IMR-90 (cell line): ENCODE data around the gene C3orf49. TPM values are rescaled to one million over a fixed set of nuclear protein-coding genes. Genes with fewer than 3 reads are reported as not detected.
A peak's percentile ranks its signal among the peaks of the same experiment; 100 is the strongest.

Experiments
- ATAC-seq: fragments of 200-7000 bp; cut with Tn5 transposase; 2 replicates; pipeline ENCODE4 v1.9.1; 2020; ENCODE audit warnings: low read depth, mild to moderate bottlenecking, moderate library complexity
- BruUV-seq: library from RNA; stranded (reverse); fragments of 400-500 nt; replicated peaks from 2 replicates; lab custom pipeline; 2021; lab: Mats Ljungman, UMichigan
- CTCF ChIA-PET: fragments of 300-600 bp; formaldehyde crosslinking; extraction: SDS; loops from one replicate; lab custom pipeline; 2021; ENCODE audit warnings: antibody characterized with exemption; lab: Yijun Ruan, JAX
- POLR2A ChIA-PET: fragments of 300-600 bp; sonication (Branson Sonifier 250); formaldehyde crosslinking; loops from one replicate; lab custom pipeline; 2022; ENCODE audit warnings: antibody characterized with exemption; ENCODE audit not compliant: unreplicated experiment; lab: Charles Lee
- DNase-seq: peaks from one replicate; pipeline ENCODE4 v3.0.0; 2013
- H2AFZ ChIP-seq: replicated peaks from 2 replicates; pipeline ENCODE3; 2013; ENCODE audit warnings: low read length, mild to moderate bottlenecking; ENCODE audit not compliant: poor library complexity
- H2AK5ac ChIP-seq: 2 replicates; pipeline ENCODE4 v1.6.1; 2013; ENCODE audit warnings: low read depth, low read length, inconsistent platforms
- H2AK9ac ChIP-seq: replicated peaks from 2 replicates; pipeline ENCODE3; 2013; ENCODE audit warnings: mild to moderate bottlenecking, low read depth, low read length, moderate library complexity; ENCODE audit not compliant: poor library complexity
- H2BK120ac ChIP-seq: 2 replicates; pipeline ENCODE4 v1.6.1; 2013; ENCODE audit warnings: low read depth, low read length, inconsistent platforms
- H2BK15ac ChIP-seq: 3 replicates; pipeline ENCODE4 v1.6.1; 2013; ENCODE audit warnings: low read depth, low read length, inconsistent platforms
- H2BK20ac ChIP-seq: 2 replicates; pipeline ENCODE4 v1.6.1; 2013; ENCODE audit warnings: low read depth, mild to moderate bottlenecking, inconsistent platforms, low read length, moderate library complexity
- H2BK5ac ChIP-seq: 2 replicates; pipeline ENCODE4 v1.6.1; 2013; ENCODE audit warnings: mild to moderate bottlenecking, low read depth, low read length, inconsistent platforms; ENCODE audit not compliant: poor library complexity, severe bottlenecking
- H3K14ac ChIP-seq: replicated peaks from 2 replicates; pipeline ENCODE4 v1.6.1; 2013; ENCODE audit warnings: low read depth, low read length, inconsistent platforms
- H3K18ac ChIP-seq: 2 replicates; pipeline ENCODE4 v1.6.1; 2013; ENCODE audit warnings: low read depth, low read length, control low read depth
- H3K23ac ChIP-seq: 2 replicates; pipeline ENCODE4 v1.6.1; 2013; ENCODE audit warnings: low read depth, low read length, inconsistent platforms
- H3K27ac ChIP-seq: 2 replicates; pipeline ENCODE4 v1.5.1; 2013; ENCODE audit warnings: mild to moderate bottlenecking, control low read depth, low read length; ENCODE audit not compliant: insufficient read depth
- H3K27me3 ChIP-seq: 2 replicates; pipeline ENCODE4 v1.6.1; 2013; ENCODE audit warnings: low read length; ENCODE audit not compliant: control insufficient read depth, insufficient read depth
- H3K36me3 ChIP-seq: 2 replicates; pipeline ENCODE4 v1.6.1; 2013; ENCODE audit warnings: low read length, mixed read lengths; ENCODE audit not compliant: control insufficient read depth, insufficient read depth
- H3K4ac ChIP-seq: 2 replicates; pipeline ENCODE4 v1.6.1; 2013; ENCODE audit warnings: low read depth, low read length, inconsistent platforms
- H3K4me1 ChIP-seq: 2 replicates; pipeline ENCODE4 v1.6.1; 2013; ENCODE audit warnings: low read length, mixed read lengths; ENCODE audit not compliant: control insufficient read depth, insufficient read depth
- H3K4me2 ChIP-seq: 2 replicates; pipeline ENCODE4 v1.6.1; 2013; ENCODE audit warnings: low read depth, mild to moderate bottlenecking, control low read depth, low read length, moderate library complexity
- H3K4me3 ChIP-seq: 2 replicates; pipeline ENCODE4 v1.5.1; 2013; ENCODE audit warnings: low read depth, mild to moderate bottlenecking, control low read depth, low read length, moderate library complexity; ENCODE audit not compliant: insufficient read depth
- H3K56ac ChIP-seq: 2 replicates; pipeline ENCODE4 v1.6.1; 2013; ENCODE audit warnings: low read length, inconsistent platforms; ENCODE audit not compliant: insufficient read depth; ENCODE audit errors: extremely low read depth
- H3K79me1 ChIP-seq, 2 experiments: 2 replicates each; pipeline ENCODE4 v1.6.1; 2013; ENCODE audit warnings: low read length in 2 of 2, inconsistent platforms in 1 of 2, low read depth in 1 of 2
- H3K9ac ChIP-seq: 2 replicates; pipeline ENCODE4 v1.6.1; 2013; ENCODE audit warnings: low read depth, low read length, control low read depth
- H3K9me1 ChIP-seq: 2 replicates; pipeline ENCODE4 v1.6.1; 2013; ENCODE audit warnings: low read length, inconsistent platforms; ENCODE audit not compliant: insufficient read depth
- H3K9me3 ChIP-seq: 2 replicates; pipeline ENCODE4 v1.6.1; 2013; ENCODE audit warnings: low read length; ENCODE audit not compliant: control insufficient read depth, insufficient read depth
- H4K20me1 ChIP-seq: 2 replicates; pipeline ENCODE4 v1.6.1; 2013; ENCODE audit warnings: low read length, inconsistent platforms; ENCODE audit not compliant: insufficient read depth
- H4K5ac ChIP-seq: 2 replicates; pipeline ENCODE4 v1.6.1; 2013; ENCODE audit warnings: mild to moderate bottlenecking, low read depth, low read length, control low read depth
- H4K8ac ChIP-seq, 2 experiments: 2 replicates each; pipeline ENCODE4 v1.6.1; 2013; ENCODE audit warnings: low read depth in 2 of 2, low read length in 2 of 2, control low read depth in 1 of 2, inconsistent platforms in 1 of 2
- H4K91ac ChIP-seq: 2 replicates; pipeline ENCODE4 v1.6.1; 2013; ENCODE audit warnings: low read depth, low read length, inconsistent platforms; ENCODE audit not compliant: insufficient read depth
- CEBPB ChIP-seq: IDR thresholded peaks from 2 replicates; pipeline ENCODE4 v1.6.1; 2012; ENCODE audit warnings: low read depth, low read length, improper control_type of control experiment
- MXI1 ChIP-seq: IDR thresholded peaks from 2 replicates; pipeline ENCODE4 v1.6.1; 2012; ENCODE audit warnings: low read depth, mild to moderate bottlenecking, low read length, moderate library complexity, borderline replicate concordance
- WGBS, 2 experiments: methylation state at CpG; one replicate each; pipeline versions ENCODE4 v1.1.5 to v1.1.7; 2013; ENCODE audit warnings: missing lambda C conversion rate in 2 of 2; ENCODE audit not compliant: insufficient read length in 1 of 2; ENCODE audit errors: extremely low coverage in 2 of 2; 5-methylcytosine and 5-hydroxymethylcytosine counted together
- dilution Hi-C: fragments of 300-500 bp; cut with HindIII; formaldehyde crosslinking; loops from one replicate; pipeline ENCODE4 v1.14.3; 2018; ENCODE audit warnings: low sequenced_read_pairs; ENCODE audit not compliant: unreplicated experiment
- in situ Hi-C: fragments of 300-500 bp; cut with MboI; formaldehyde crosslinking; loops from 3 replicates; pipeline ENCODE4 v1.14.3; 2019; ENCODE audit warnings: low sequenced_read_pairs, inconsistent platforms, mixed read lengths
- intact Hi-C: fragments of 100-400 bp; cut with micrococcal nuclease; formaldehyde crosslinking; loops from 2 replicates; pipeline ENCODE4 v1.10.0; 2022
- polyA plus RNA-seq, 3 experiments: library from polyadenylated mRNA; depleted of rRNA; stranded (reverse); fragments of >200 nt; gene quantifications; 2 replicates each; pipeline ENCODE4 v1.2.3, GENCODE V29; 2012; ENCODE audit warnings: low replicate concordance in 1 of 3
- total RNA-seq: library from RNA; depleted of rRNA; stranded (reverse); fragments of >200 nt; gene quantifications from 2 replicates; pipeline ENCODE4 v1.2.3, GENCODE V29; 2012

The C3orf49 gene
- total and polyA plus RNA-seq, 2 of the 4 experiments (the other 2 are of a cell fraction): not detected

DNA sequence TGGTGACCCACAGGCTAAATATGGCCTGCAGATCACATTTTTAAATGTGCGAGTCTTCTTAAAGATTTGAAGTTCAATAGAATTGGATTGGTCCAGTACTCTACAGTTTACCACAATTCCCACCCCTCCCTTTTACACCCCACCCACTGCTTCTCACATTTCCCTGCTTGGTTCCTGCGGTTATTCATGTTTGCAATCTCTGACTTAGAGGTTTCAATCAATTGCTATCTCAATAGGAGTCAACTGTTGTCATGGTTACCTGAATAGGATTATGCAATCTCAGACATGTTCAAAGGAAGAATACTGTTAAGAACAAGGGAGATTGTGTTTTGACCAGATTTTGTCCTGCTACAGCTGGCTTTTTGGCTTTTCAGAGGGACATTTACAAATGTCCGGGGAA lies 4.9 kb upstream of the C3orf49 start:
- Histone ChIP-seq H3K18ac (no peak overlapping the region), H2AK5ac (no peak overlapping the region), H3K36me3 (no peaks in the 10 kb centered on the region), H3K27ac (no peak overlapping the region), H3K4ac (no peak overlapping the region), H3K79me1 (no peaks in the 10 kb centered on the region), H4K91ac (no peak overlapping the region), H2AK9ac (no peak overlapping the region), H3K9ac (no peak overlapping the region), H3K27me3 (no peaks in the 10 kb centered on the region), H3K9me1 (peaks cover 3% of the 10 kb centered on the region; the same call in 1 of the 2 replicates), H2AFZ (no peak overlapping the region), H2BK5ac (no peak overlapping the region), H2BK120ac (no peak overlapping the region), H3K14ac (no peak overlapping the region), H3K4me2 (no peak overlapping the region), H4K20me1 (no peaks in the 10 kb centered on the region), H3K23ac (no peak overlapping the region), H2BK20ac (no peak overlapping the region), H4K5ac (no peak overlapping the region), H2BK15ac (no peak overlapping the region), H3K4me1 (no peaks in the 10 kb centered on the region), H3K9me3 (no peaks in the 10 kb centered on the region), H3K4me3 (no peak overlapping the region), H3K56ac (no peak overlapping the region), H4K8ac (no peak overlapping the region)
- intact Hi-C loops (no loop called here), dilution Hi-C loops (no loop called here), in situ Hi-C loops (loop anchor here (25.0 kb wide), 1 partner anchor 1202 kb away; no protein-coding TSS in a partner anchor)
- CTCF ChIA-PET: no interaction called here
- TF ChIP-seq MXI1: no peak
- peak; percentile 73 for TF ChIP-seq CEBPB
- no CpG with 5 or more reads among the region's 3 CpGs for WGBS, 2 experiments
- ATAC-seq (no peak), DNase-seq (peak; percentile 18)
- BruUV-seq: no TSS peak
- POLR2A ChIA-PET: no interaction called here
